ENCODE data around the gene SSPN.

- no peak for TF ChIP-seq CTCF (IDR thresholded peaks at IDR 0.05)
- TF ChIP-seq POLR2A (IDR thresholded peaks at IDR 0.05), result no peak
Observed at GRCh38 chr12:26293612-26294011, 98.2 kb downstream of the SSPN start.

All from esophagus squamous epithelium (tissue), 4 donors.